GM10266 (cell line): Measurements from ENCODE around the gene OR2M2.

ENCODE experiments used
- DNase-seq: peaks from one replicate; pipeline ENCODE4 v3.0.0; 2012; ENCODE audit errors: extremely low spot score
- CTCF ChIP-seq: IDR thresholded peaks from 2 replicates; pipeline ENCODE4 v1.5.1; 2012; ENCODE audit warnings: mild to moderate bottlenecking, low read depth; ENCODE audit not compliant: control insufficient read depth, insufficient read depth; ENCODE audit errors: missing control alignments

Gene OR2M2

GRCh38 chr1:248152056-248152827 lies 22.4 kb upstream of the OR2M2 start:
- TF ChIP-seq CTCF: no peak
- no peak for DNase-seq

GRCh38 chr1:248155927-248156326 lies 18.7 kb upstream of the OR2M2 start:
- TF ChIP-seq CTCF: no peak
- DNase-seq: no peak

GRCh38 chr1:248158758-248159157 lies 15.9 kb upstream of the OR2M2 start:
- no peak for DNase-seq
- TF ChIP-seq CTCF: no peak

GRCh38 chr1:248164031-248164430 lies 10.6 kb upstream of the OR2M2 start:
- DNase-seq: no peak
- TF ChIP-seq CTCF: no peak

GRCh38 chr1:248165186-248165585 lies 9.4 kb upstream of the OR2M2 start:
- no peak for TF ChIP-seq CTCF
- no peak for DNase-seq

GRCh38 chr1:248183996-248184395 lies 9.4 kb downstream of the OR2M2 start:
- TF ChIP-seq CTCF: no peak
- no peak for DNase-seq

GRCh38 chr1:248187363-248187762 lies 12.7 kb downstream of the OR2M2 start:
- TF ChIP-seq CTCF: no peak
- DNase-seq: no peak
